K562 (cell line): ENCODE data around the gene HCN3. TPM values are rescaled to one million over a fixed set of nuclear protein-coding genes. Genes with fewer than 3 reads are reported as not detected.

Experiments used
- CHD4 ChIP-seq: fragments of 200-600 bp; sonication (generic); IDR thresholded peaks from 3 replicates; pipeline ENCODE4 v1.6.1; 2012; ENCODE audit warnings: low read depth, mild to moderate bottlenecking, mixed read lengths, low read length, inconsistent platforms; ENCODE audit not compliant: insufficient read depth, insufficient replicate concordance, poor library complexity, severe bottlenecking
- PRMT5 ChIP-seq: sonication (generic); formaldehyde crosslinking; IDR thresholded peaks from 2 replicates; pipeline ENCODE4 v1.5.0; 2020; ENCODE audit warnings: missing genetic modification reagents
- RAD51 ChIP-seq: fragments of 450-650 bp; IDR thresholded peaks from 2 replicates; pipeline ENCODE4 v1.7.1; 2016; ENCODE audit warnings: low read depth, mild to moderate bottlenecking, borderline replicate concordance
- RUNX1 ChIP-seq: sonication (generic); IDR thresholded peaks from 2 replicates; pipeline ENCODE4 v1.6.1; 2016; ENCODE audit warnings: antibody characterized with exemption, low read depth
- SMARCE1 ChIP-seq: fragments of 450-650 bp; IDR thresholded peaks from 2 replicates; pipeline ENCODE4 v1.7.1; 2016; ENCODE audit warnings: mild to moderate bottlenecking
- TCF7 ChIP-seq: sonication (generic); IDR thresholded peaks from 2 replicates; pipeline ENCODE4 v1.6.1; 2016; ENCODE audit warnings: antibody characterized with exemption, borderline replicate concordance
- ZFP1 ChIP-seq: fragments of 450-650 bp; formaldehyde crosslinking; IDR thresholded peaks from 2 replicates; pipeline ENCODE4 v1.4.0; 2020; ENCODE audit warnings: mild to moderate bottlenecking, mixed read lengths
- ZKSCAN1 ChIP-seq: fragments of 150-350 bp; IDR thresholded peaks from 2 replicates; pipeline ENCODE4 v1.6.1; 2016; ENCODE audit warnings: low read depth, low read length
- ZNF184 ChIP-seq: sonication (generic); formaldehyde crosslinking; IDR thresholded peaks from 2 replicates; pipeline ENCODE4 v1.5.0; 2020; ENCODE audit warnings: missing genetic modification reagents
- ZNF224 ChIP-seq: sonication (generic); formaldehyde crosslinking; IDR thresholded peaks from 2 replicates; pipeline ENCODE4 v1.8.0; 2022; ENCODE audit warnings: mild to moderate bottlenecking, missing genetic modification reagents
- ZNF780A ChIP-seq: fragments of 250-450 bp; sonication (Bioruptor Pico); IDR thresholded peaks from 2 replicates; pipeline ENCODE4 v1.5.0; 2021; ENCODE audit warnings: mild to moderate bottlenecking
- polyA plus RNA-seq, 8 experiments: library from polyadenylated mRNA; depleted of rRNA in 4 of 8; stranded (reverse) in 5 of 8; unstranded in 3 of 8; fragments of >200 nt; fragmentation: Nextera tagmentation in 2 of 8; fragmentation: Illumina TruSeq in 1 of 8; extraction: Ambion mirVana in 2 of 8; extraction: Trizol in 1 of 8; gene quantifications; 2 replicates each; pipeline versions ENCODE4 v1.2.1 to v1.2.3, GENCODE V29; 2011 to 2014; ENCODE audit warnings: inconsistent platforms in 1 of 8, missing spikeins in 1 of 8
- total RNA-seq, 7 experiments: library from RNA; depleted of rRNA in 6 of 7; stranded (reverse); fragments of >200 nt in 6 of 7; fragmentation: Illumina TruSeq in 2 of 7; extraction: Trizol in 2 of 7; gene quantifications; 2 replicates each; pipeline versions ENCODE4 v1.2.1 to v1.2.3, GENCODE V29; 2011 to 2021; ENCODE audit warnings: low replicate concordance in 1 of 7
- TF ChIP-seq, protein P1 (sequence below): fragments of 450-650 bp; IDR thresholded peaks from 2 replicates; pipeline ENCODE4 v1.6.1; 2016; ENCODE audit warnings: low read depth
- TF ChIP-seq, protein P2 (sequence below): fragments of 250-450 bp; sonication (Bioruptor Pico); IDR thresholded peaks from 2 replicates; pipeline ENCODE4 v1.8.0; 2022; ENCODE audit warnings: inconsistent platforms
- TF ChIP-seq, protein P3 (sequence below): fragments of 450-650 bp; IDR thresholded peaks from 2 replicates; pipeline ENCODE4 v1.6.1; 2017; ENCODE audit warnings: mild to moderate bottlenecking, moderate library complexity
- TF ChIP-seq, protein P4 (sequence below), 2 experiments: fragments of 450-650 bp in 1 of 2; sonication (generic) in 1 of 2; formaldehyde crosslinking in 1 of 2; IDR thresholded peaks in 1 of 2; conservative IDR thresholded peaks in 1 of 2; 2 replicates each; pipeline versions ENCODE4 v1.6.1 to v1.8.1; 2016 to 2023; ENCODE audit warnings: mild to moderate bottlenecking in 2 of 2, moderate library complexity in 2 of 2, inconsistent platforms in 1 of 2, missing genetic modification reagents in 1 of 2

HCN3 gene
- total and polyA plus RNA-seq, 9 of the 15 experiments (the other 6 are each of a cell fraction or from before 2014, with no cell fraction given) = 0.91 to 9.7 (median 3.9) TPM

DNA sequence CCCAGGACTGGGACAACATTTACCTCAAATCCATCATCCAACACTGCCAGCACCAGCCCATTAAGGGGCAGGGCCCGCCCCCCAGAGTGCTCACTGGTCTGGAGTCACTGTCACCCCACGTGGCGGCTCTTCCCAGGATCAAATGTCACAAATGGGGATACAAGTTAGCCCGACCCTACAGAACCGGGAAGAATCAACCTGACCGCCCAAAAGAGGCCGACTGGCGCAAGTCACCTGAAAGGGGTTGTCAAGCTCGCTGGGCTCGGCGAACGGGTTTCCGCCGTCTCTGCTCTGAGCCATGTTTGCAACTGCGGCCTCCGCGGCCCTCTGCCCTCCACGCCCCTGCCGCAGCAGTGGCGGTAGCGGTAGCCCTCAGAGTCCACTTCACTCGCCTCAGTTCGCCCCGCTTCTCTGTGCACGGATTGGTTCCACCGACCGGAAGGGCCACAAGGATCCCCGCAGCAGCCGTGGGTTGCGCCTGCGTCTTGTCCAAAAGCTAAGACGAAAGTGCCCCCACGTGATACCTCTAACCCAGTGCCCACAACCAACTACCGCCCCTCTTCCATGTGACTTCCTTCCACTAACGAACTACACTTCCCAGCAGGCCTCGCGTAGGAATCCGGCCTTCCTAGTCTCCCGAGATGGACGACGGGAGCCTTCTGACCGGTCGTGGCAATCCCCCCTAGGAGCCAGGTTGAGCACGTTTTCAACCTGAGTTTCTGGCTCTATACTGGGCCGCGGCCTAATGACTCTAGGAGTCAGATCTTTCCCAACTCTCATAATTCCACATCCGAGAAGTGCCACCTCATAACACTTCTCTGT, 15.2 kb upstream of the HCN3 start, which contains the start of gene SCAMP3 (continued):
- TF ChIP-seq, protein P1, sequence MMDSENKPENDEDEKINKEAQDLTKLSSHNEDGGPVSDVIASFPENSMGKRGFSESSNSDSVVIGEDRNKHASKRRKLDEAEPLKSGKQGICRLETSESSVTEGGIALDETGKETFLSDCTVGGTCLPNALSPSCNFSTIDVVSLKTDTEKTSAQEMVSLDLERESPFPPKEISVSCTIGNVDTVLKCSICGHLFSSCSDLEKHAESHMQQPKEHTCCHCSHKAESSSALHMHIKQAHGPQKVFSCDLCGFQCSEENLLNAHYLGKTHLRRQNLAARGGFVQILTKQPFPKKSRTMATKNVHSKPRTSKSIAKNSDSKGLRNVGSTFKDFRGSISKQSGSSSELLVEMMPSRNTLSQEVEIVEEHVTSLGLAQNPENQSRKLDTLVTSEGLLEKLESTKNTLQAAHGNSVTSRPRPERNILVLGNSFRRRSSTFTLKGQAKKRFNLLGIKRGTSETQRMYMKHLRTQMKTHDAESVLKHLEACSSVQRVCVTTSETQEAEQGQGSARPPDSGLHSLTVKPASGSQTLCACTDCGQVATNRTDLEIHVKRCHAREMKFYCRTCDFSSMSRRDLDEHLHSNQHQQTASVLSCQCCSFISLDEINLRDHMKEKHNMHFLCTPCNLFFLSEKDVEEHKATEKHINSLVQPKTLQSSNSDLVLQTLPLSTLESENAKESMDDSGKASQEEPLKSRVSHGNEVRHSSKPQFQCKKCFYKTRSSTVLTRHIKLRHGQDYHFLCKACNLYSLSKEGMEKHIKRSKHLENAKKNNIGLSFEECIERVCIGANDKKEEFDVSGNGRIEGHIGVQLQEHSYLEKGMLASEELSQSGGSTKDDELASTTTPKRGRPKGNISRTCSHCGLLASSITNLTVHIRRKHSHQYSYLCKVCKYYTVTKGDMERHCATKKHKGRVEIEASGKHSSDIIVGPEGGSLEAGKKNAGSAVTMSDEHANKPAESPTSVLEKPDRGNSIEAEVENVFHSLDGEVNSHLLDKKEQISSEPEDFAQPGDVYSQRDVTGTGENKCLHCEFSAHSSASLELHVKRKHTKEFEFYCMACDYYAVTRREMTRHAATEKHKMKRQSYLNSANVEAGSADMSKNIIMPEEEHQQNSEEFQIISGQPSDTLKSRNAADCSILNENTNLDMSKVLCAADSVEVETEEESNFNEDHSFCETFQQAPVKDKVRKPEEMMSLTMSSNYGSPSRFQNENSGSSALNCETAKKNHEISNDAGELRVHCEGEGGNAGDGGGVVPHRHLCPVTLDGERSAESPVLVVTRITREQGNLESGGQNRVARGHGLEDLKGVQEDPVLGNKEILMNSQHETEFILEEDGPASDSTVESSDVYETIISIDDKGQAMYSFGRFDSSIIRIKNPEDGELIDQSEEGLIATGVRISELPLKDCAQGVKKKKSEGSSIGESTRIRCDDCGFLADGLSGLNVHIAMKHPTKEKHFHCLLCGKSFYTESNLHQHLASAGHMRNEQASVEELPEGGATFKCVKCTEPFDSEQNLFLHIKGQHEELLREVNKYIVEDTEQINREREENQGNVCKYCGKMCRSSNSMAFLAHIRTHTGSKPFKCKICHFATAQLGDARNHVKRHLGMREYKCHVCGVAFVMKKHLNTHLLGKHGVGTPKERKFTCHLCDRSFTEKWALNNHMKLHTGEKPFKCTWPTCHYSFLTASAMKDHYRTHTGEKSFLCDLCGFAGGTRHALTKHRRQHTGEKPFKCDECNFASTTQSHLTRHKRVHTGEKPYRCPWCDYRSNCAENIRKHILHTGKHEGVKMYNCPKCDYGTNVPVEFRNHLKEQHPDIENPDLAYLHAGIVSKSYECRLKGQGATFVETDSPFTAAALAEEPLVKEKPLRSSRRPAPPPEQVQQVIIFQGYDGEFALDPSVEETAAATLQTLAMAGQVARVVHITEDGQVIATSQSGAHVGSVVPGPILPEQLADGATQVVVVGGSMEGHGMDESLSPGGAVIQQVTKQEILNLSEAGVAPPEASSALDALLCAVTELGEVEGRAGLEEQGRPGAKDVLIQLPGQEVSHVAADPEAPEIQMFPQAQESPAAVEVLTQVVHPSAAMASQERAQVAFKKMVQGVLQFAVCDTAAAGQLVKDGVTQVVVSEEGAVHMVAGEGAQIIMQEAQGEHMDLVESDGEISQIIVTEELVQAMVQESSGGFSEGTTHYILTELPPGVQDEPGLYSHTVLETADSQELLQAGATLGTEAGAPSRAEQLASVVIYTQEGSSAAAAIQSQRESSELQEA = no peak
- TF ChIP-seq PRMT5 (no peak), TCF7 (no peak), ZNF184 (CRISPR knock-in tag) (no peak), ZFP1 (CRISPR knock-in tag) (peak; percentile 76), RUNX1 (peak; percentile 75; the same call in 1 of the 2 replicates), RAD51 (peak; percentile 97), ZNF224 (CRISPR knock-in tag) (no peak), ZNF780A (CRISPR knock-in tag) (no peak), ZKSCAN1 (no peak), CHD4 (no peak), SMARCE1 (no peak)
- TF ChIP-seq, protein P2, sequence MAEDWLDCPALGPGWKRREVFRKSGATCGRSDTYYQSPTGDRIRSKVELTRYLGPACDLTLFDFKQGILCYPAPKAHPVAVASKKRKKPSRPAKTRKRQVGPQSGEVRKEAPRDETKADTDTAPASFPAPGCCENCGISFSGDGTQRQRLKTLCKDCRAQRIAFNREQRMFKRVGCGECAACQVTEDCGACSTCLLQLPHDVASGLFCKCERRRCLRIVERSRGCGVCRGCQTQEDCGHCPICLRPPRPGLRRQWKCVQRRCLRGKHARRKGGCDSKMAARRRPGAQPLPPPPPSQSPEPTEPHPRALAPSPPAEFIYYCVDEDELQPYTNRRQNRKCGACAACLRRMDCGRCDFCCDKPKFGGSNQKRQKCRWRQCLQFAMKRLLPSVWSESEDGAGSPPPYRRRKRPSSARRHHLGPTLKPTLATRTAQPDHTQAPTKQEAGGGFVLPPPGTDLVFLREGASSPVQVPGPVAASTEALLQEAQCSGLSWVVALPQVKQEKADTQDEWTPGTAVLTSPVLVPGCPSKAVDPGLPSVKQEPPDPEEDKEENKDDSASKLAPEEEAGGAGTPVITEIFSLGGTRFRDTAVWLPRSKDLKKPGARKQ = no peak
- TF ChIP-seq, protein P3, sequence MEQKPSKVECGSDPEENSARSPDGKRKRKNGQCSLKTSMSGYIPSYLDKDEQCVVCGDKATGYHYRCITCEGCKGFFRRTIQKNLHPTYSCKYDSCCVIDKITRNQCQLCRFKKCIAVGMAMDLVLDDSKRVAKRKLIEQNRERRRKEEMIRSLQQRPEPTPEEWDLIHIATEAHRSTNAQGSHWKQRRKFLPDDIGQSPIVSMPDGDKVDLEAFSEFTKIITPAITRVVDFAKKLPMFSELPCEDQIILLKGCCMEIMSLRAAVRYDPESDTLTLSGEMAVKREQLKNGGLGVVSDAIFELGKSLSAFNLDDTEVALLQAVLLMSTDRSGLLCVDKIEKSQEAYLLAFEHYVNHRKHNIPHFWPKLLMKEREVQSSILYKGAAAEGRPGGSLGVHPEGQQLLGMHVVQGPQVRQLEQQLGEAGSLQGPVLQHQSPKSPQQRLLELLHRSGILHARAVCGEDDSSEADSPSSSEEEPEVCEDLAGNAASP = no peak
- TF ChIP-seq, protein P4, sequence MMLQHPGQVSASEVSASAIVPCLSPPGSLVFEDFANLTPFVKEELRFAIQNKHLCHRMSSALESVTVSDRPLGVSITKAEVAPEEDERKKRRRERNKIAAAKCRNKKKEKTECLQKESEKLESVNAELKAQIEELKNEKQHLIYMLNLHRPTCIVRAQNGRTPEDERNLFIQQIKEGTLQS (IDR thresholded peaks at IDR 0.05) = no peak
- TF ChIP-seq, protein P4 (CRISPR knock-in tag; conservative IDR thresholded peaks at IDR 0.05) = 0 out of 2 replicates have a peak, but pooled peaks have one; percentile 24
